Brain microvascular endothelial cell (primary cell): Measurements from ENCODE around the gene LLGL2.

ENCODE experiments used
- DNase-seq: peaks from one replicate; pipeline ENCODE4 v3.0.0-alpha.2; 2020
- H3K27ac ChIP-seq: fragments of 250-450 bp; sonication (Bioruptor Pico); 2 replicates; pipeline ENCODE4 v1.5.1; 2020; ENCODE audit warnings: mild to moderate bottlenecking, moderate library complexity
- H3K27me3 ChIP-seq: fragments of 250-450 bp; sonication (Bioruptor Pico); replicated peaks from 2 replicates; pipeline ENCODE4 v1.5.1; 2020; ENCODE audit warnings: mild to moderate bottlenecking
- H3K36me3 ChIP-seq: fragments of 250-450 bp; sonication (Bioruptor Pico); replicated peaks from 2 replicates; pipeline ENCODE4 v1.5.1; 2020; ENCODE audit warnings: mild to moderate bottlenecking
- H3K4me3 ChIP-seq: 2 replicates; pipeline ENCODE4 v1.5.1; 2011; ENCODE audit warnings: low read depth, mild to moderate bottlenecking, control low read depth, low read length, moderate library complexity
- in situ Hi-C: cut with HindIII; loops from 2 replicates; pipeline ENCODE4 v1.10.0; 2017; ENCODE audit warnings: low sequenced_read_pairs, low pct_ligation_motif_present
- TF ChIP-seq, protein P1 (sequence below): IDR thresholded peaks from 2 replicates; pipeline ENCODE4 v1.5.1; 2011; ENCODE audit warnings: low read depth, mild to moderate bottlenecking, moderate library complexity, low read length, control low read depth, inconsistent platforms; ENCODE audit errors: missing control alignments

LLGL2 gene

DNA sequence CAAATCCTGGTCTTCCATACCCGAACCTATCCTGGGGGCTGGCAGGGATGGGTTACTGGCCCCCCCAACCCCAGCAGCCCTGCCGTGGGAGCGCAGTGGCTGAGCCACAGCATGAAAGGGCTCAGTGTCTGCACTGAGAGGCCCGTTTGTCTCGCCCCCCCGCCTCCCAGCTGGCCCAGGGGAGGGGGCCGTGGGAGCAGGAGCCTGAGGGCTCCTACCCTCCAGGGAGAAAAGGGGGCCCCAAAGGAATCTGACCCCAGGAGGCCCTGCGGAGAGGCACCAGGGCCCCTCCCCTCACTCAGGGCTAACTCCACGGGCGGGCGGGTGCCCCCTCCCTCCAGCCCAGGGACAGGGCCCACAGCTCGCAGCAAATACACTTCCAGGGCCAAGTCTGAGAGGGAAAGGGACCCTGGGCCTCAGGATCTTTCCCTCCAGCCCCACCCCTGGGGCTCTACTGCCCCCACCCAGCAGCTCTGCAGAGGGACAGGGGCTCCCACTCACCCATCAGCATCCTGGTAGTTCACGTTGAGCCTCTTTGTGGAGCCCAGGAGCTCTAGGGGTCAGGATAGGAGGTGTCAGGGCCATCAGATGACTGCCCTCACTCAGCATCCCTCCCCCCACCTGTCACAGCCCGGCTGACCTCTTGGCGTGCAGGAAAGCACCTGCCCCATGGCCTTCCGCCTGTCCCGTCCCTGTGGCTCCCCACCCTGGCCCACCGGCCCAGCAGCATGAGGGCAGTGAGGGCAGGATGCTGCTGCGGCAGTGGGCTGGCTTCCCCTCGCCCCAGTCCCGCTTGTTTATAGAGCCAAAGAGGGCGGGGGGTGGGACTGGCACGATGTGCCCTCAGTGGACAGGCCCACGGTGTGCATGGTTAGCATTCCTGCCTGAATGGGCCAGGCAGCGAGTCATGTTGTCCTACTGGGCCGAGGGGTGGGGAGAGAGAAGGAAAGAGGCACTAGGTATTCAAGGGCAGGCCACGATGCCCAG is 17.5 kb upstream of the LLGL2 start:
- H3K4me3 ChIP-seq, result no peak overlapping the region
- no peak overlapping the region for H3K27ac ChIP-seq
- no peaks in the 10 kb centered on the region for H3K27me3 ChIP-seq
- no peaks in the 10 kb centered on the region for H3K36me3 ChIP-seq
- DNase-seq, result no peak
- TF ChIP-seq, protein P1, sequence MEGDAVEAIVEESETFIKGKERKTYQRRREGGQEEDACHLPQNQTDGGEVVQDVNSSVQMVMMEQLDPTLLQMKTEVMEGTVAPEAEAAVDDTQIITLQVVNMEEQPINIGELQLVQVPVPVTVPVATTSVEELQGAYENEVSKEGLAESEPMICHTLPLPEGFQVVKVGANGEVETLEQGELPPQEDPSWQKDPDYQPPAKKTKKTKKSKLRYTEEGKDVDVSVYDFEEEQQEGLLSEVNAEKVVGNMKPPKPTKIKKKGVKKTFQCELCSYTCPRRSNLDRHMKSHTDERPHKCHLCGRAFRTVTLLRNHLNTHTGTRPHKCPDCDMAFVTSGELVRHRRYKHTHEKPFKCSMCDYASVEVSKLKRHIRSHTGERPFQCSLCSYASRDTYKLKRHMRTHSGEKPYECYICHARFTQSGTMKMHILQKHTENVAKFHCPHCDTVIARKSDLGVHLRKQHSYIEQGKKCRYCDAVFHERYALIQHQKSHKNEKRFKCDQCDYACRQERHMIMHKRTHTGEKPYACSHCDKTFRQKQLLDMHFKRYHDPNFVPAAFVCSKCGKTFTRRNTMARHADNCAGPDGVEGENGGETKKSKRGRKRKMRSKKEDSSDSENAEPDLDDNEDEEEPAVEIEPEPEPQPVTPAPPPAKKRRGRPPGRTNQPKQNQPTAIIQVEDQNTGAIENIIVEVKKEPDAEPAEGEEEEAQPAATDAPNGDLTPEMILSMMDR, result no peak
- in situ Hi-C loops, result no loop called here

DNA sequence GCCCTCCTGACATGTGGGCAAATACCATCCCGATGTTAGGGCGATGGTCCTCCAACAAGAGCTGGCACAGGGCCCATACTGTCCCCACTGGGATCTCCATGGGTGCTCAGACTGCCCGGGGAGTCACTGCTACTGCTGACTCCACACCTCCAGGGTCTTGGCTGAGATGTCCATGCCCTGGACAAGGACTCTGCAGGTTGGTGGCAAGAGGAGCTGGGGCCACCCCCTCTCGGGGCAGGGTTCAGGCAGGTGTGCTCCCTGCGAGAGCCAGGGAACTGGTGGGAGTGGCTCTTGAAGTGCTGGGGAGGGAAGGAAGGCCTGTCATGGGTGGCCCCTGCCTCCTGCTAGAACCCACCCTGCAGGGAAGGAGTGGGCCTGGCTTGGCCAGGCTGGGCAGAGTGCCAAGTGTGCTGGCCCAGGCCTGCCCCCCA is 16.6 kb upstream of the LLGL2 start:
- no peaks in the 10 kb centered on the region for H3K36me3 ChIP-seq
- H3K4me3 ChIP-seq, result no peak overlapping the region
- H3K27ac ChIP-seq, result no peak overlapping the region
- in situ Hi-C loops, result no loop called here
- no peaks in the 10 kb centered on the region for H3K27me3 ChIP-seq
- TF ChIP-seq, protein P1, result no peak
- DNase-seq, result no peak

- Histone ChIP-seq H3K4me3 (no peak overlapping the region), H3K27ac (no peak overlapping the region), H3K36me3 (no peaks in the 10 kb centered on the region), H3K27me3 (no peaks in the 10 kb centered on the region)
- in situ Hi-C loops, result no loop called here
- TF ChIP-seq, protein P1, result no peak
- no peak for DNase-seq
These were observed 15.8 kb upstream of the LLGL2 start for GRCh38 chr17:75509528-75510258.

GRCh38 chr17:75511270-75511609 is 14.3 kb upstream of the LLGL2 start:
- Histone ChIP-seq H3K27ac (no peak overlapping the region), H3K27me3 (no peaks in the 10 kb centered on the region), H3K4me3 (no peak overlapping the region), H3K36me3 (no peaks in the 10 kb centered on the region)
- in situ Hi-C loops, result no loop called here
- TF ChIP-seq, protein P1, result no peak
- DNase-seq, result no peak

DNA sequence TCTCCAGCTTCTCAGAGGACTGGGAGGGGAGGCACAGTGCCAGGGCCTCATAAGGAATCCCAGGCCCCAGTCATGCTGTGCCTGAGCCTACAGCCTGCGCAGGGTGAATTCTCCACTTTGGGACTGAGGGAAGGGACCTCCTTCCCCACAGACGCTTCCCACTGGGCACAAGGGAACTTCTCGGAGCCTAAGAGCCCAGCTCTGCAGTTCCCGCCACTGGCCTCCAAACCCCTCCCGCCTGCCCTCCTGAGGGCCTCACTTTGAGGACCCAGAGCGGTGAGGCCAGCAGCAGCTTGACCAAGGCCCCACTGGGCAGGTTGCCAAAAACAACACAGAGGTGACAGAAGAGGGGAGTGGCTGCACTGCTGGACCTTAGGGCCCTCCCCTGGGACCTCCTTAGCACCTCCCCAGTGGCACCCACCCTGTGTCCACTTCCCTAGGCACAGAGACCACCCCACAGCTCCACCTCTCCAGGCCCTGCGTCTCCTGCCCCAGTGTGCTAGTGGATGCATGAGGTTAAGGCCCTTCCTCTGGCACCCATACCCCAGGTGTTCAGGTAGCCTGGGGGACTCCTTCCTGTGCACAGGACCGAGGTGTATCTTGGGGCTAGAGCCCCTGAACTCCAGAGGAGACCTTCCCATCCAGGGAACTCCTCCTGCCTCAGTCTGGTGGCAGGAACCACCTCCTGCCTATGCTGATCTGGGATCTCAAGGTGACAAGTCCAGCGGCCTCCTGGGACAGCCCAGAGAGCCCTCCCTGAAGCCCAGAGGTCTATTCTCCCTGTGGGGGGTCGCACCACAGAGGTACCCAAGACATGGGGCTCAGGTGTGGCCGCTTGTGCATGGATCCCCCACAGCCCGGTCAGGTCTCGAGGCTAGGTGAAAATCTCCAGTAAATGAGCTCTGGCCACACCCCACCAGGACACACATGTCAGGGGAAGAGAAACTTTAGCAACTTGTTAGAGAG is 13.6 kb upstream of the LLGL2 start:
- Histone ChIP-seq H3K4me3 (no peak overlapping the region), H3K27ac (no peak overlapping the region), H3K36me3 (no peaks in the 10 kb centered on the region), H3K27me3 (no peaks in the 10 kb centered on the region)
- in situ Hi-C loops, result no loop called here
- TF ChIP-seq, protein P1, result no peak
- no peak for DNase-seq
